HG03432 (cell line): ENCODE measurements around the gene MARCHF9.
A peak's percentile ranks its signal among the peaks of the same experiment; 100 is the strongest.

Experiments used
- ATAC-seq: cut with Tn5 transposase; IDR thresholded peaks from one replicate; pipeline ENCODE4 v1.9.1; 2021; ENCODE audit warnings: mild to moderate bottlenecking, moderate library complexity; ENCODE audit not compliant: unreplicated experiment

MARCHF9 gene

DNA sequence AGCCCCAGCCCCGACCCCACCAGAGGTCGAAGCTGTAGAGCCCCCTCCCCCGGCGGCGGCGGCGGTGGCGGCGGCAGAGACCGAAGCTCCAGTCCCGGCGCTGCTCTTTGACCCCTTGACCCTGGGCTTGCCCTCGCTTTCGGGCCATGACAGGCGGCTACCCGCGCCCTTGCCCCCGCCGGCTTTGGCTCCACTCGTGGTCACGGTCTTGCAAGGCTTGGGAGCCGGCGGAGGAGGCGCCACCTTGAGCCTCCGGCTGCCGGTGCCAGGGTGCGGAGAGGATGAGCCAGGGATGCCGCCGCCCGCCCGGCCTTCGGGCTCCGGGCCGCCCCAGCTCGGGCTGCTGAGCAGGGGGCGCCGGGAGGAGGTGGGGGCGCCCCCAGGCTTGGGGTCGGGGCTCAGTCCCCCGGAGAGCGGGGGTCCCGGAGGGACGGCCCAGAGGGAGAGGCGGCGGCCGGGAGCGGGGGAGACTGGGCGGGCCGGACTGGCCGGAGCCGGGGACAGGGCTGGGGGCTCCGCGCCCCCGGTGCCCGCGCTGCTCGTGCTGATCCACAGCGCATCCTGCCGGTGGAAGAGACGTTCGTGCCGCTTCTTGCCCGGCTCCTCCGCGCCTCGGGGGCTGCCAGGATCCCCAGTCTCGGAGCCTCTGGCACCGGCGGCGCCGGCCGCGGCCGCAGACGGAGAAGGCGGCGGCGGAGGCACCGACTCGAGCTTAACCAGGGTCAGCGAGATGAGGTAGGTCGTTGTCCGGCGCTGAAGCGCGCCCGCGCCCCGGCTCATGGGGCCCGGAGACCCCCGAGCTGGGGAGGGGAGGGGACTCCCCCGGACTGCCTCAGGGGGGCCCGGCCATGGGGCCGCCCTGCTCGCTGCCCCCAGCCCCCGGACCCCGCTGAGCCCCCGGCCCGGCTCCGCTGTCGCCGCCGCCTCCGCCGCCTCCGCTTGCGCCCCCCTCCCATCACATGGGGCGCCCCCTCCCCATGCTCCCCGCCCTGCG is 17.1 kb upstream of the MARCHF9 start:
- no peak for ATAC-seq

DNA sequence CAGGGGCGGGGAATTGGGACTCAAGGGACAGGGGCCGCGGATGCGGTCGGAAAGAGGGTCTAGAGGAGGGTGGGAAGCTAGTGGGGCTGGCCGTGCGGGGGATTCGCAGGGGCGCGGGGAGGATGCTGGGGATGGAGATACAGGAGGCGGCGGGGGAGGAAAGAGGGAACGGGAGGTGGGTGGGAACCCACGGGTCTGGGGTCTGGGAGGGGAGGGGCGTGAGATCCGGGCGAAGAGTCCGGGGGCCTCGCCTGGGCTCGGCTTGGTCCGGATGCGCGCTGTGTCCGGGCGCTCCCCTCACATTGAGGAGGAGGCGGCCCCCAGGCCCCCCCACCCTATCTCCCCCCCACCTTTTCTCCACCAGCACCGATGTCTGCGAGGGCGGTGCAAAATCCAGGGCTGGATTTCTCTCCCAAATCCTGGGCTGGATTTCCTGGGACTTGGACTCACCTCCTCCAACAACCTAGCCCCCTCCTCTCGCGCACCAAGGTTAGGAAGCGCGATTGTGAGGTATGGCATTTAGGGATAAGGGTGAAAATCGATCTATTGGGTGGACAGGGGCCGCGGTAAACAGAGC is 16.2 kb upstream of the MARCHF9 start, which contains the start of gene AGAP2:
Gene AGAP2, minus strand, starts transcription at position 82 of the 577 bp plus-strand sequence. CDS start 496 bp downstream, outside the sequence.
- no peak for ATAC-seq

DNA sequence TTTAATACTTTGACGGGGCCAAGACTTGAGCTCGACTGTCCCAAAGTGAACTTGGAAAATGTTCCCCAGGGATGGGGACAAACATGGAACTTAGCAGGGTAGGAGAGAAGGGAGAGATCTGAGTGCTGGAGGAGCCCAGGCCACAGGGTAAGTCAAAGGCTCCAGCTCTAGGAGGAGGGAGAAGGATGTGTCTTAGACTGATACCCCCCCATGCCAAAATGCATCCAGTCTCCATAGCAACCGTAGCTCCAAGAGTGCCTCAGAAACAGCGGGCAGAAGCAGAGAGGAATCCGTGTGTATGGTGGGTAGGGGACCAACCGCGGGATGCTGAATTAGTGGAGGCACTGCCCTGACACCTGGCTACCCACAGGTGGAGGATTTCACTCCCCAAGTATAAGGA is 15.5 kb upstream of the MARCHF9 start:
- ATAC-seq: no peak

DNA sequence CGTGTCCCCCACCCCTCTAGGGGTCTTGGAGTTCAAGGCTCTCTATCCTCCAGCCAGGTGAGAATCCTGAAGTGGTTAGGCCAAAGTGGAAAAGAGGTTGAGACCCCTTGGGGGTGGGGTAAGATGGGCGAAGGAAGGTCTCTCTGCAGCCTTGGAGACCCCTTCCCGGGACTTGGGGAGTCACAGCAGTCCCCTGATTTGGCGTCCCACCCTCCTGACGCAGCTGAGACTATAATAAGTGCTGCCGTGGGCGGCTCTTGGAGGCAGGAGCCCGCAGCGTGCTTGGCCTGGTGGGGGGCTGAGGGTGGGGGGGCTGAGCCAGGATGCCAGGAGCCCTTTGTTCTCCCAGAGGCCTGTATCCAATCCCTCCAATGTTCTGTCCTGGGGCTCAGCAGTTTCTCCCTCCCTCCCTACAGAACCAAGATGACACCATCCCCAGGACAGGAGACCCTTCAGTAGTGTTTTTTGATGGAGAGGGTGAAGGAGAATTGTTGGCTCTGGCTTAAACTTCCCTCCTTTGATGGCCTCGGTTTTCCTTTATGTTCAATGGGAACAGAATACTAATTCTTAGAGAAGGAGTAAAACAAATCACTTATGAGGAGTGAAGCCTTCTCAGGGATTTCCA is 14.9 kb upstream of the MARCHF9 start:
- ATAC-seq: no peak

DNA sequence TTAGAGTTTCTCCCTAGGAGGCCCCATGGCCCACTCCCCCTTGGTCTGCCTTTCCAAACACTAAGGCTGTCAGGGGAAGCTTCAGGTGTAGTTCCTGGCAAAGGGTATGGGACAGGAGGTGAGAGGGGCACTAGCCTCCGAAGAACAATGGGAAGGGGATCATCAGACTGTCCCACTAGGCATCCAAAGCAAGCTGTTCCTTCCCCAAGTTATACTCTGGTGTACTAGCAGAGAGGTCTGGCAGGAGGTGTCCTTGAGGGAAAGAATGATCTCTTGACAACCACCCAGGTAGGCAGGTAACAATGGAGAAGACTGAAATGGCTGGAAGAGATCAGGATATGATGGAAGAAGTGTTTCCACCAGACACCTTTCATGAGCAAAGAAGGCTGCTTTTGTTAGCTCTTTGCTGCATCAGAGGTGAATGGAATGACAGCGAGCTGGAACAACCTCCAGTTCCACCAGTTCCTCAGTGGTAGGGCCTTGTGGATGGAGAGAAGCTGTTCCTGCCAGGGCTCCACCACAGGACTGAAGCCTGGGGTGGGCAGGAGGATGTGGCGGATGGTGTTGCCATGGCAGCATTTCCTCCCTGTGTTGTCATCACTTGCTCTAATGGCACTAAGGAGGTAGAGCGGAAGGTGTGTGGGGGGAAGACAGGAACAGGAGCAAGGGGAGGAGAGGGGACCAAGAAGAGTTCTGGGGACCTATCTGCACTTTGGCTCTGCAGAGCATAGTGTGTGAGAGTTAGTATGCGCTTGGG is 14.1 kb upstream of the MARCHF9 start:
- peak; percentile 52 for ATAC-seq

DNA sequence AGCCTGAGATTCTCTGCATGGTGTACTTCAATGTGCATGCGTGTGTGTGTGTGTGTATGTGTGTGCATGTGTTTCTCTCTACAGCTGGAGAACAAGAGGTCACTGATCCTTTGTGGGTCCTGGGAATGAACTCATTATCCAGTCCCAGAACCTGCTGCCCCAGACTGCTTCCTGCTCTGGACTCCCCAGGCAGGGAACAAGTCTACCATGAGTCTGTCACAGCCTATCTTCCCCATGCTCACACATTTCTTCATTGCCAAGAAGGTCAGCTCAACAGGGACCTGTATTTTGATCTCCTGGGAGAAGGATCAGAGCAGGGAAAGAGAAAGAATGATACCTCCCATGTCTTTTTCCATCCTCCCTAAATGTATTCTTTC is 13.5 kb upstream of the MARCHF9 start:
- ATAC-seq: no peak

DNA sequence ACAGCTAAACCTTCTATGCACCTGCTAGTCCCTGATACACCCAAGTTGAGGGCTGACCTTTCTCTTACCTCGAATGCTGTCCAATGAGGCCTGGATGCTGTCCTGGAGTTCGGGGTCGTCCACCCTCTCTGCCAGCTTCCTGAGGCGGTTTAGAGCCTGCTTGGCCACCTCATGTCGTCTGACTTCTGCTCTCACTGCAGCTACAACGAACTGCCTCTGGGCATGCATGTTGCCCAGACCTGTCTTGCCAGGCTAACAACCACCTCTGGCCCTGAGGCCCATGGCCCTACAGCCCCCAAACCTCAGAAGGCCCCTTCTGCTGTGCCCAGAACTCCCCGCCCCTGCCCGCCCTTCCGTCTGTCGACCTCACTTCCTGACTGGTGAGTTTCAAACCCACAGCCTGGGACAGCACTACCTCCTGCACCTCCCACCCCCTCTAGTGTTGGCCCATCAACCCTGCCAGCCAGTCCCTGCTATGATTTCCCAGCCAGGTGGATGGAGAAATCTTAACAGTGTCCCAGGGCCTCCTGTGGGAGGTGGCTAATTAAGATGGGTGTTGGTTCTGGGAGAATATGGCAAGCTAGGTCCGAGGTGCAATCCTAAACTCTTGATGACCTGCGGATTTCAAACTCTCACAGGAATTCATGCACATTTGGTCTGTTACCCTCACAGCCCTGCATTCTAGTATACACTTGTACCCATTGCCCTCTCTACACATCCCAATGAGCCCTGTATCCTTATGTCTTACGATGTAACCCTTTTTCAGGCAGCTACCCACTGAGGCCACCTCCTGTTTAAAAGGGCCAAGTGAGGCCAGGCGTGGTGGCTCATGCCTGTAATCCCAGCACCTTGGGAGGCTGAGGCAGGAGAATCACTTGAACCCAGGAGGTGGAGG is 12.8 kb upstream of the MARCHF9 start:
- peak; percentile 60 for ATAC-seq

DNA sequence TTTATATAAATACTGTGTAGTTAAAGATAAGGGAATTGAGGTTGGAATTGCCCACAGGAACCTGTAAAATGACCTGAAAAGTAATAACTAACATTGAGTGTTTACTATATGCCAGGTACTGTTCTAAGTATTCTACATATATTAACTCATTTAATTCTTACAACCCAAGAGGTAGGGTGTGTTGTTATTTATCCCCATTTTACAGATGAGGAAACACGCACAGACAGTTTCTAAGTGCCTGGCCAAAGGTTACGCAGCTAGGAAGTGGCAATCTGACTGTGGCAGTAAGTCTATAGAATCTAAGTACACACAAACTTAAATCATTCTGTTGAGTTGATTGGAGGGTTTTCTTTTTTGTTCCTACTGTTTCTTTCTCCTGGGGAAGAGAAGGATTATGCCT is 11.1 kb upstream of the MARCHF9 start:
- no peak for ATAC-seq

DNA sequence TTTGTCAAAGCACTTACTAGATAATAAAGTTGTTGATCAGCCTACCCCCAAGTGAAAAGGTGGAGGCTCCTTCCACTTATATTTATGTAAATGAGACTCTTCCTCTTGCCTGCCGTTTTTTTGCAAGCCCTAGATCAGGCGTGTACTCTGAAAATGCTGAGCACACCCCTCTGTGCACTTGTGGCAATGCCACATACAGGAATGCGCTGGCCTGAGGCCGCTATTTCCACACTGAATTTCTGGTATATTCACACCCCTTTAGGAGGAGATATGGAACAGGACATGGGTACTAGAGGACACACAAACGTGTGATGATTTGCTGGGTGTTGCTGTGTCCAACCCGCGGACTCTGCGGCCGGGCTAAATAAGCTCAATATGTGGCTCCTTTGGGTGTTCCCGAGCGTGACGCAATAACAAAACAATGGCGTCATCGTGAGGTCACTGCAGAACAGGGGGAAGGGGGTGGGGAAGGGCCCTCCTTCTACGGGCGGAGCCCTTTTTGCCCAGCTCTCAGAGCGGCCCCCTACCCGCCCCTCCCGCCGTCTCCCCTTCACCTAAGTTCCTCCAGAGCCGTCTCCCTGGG is 10.6 kb upstream of the MARCHF9 start:
- ATAC-seq: peak; percentile 44

DNA sequence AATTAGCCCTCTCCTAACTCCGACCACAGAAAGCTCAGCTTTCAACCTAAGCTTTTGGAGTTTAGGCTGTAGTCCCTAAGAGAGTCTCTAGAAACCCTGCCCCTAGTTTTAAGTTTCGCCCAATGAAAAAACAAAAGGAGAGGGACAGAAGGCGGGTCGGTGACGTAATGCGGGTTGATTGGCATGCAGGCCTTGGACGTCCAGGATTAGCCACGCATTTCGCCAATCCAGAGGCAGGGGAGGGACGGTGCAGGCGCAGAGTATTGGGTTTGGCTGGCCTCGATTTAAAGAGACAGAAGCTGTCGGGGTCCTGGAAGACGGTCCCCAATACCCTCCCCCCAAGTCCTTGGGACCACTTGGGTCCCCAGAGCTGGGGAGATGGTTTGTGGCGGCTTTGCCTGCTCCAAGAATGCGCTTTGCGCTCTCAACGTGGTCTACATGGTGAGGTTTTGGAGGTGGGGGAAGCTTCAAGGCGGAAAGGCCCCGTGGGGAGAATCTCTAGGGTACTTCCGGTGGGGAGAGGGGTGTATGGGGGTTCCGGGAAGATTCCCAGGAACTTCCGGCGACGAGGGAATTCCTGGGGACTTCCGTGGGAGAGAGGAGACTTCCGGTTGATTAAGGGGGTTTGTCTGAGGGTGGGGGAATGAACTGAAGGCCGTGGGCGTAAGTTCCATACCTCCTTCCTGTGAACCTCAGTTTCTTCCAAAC is 10.0 kb upstream of the MARCHF9 start, which contains the start of gene TSPAN31:
Gene TSPAN31, plus strand, starts transcription at position 263 of the 708 bp plus-strand sequence. Its CDS starts 116 bp downstream, at position 379.
- ATAC-seq: peak; percentile 83

DNA sequence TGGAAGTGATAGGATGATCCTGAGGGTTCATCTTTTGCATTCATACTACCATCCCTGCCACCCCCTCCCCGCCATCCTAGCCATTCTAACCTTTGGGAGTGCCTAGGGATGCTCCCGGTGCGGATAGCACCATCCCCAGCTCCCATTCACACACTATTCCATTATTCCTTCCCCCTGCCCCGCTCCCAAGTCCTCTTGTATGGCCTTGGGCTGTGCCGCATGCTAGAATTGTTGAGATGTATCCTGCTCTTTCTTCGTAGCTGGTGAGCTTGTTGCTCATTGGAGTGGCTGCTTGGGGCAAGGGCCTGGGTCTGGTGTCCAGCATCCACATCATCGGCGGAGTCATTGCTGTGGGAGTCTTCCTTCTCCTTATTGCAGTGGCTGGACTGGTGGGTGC is 9.4 kb upstream of the MARCHF9 start:
- ATAC-seq: no peak

DNA sequence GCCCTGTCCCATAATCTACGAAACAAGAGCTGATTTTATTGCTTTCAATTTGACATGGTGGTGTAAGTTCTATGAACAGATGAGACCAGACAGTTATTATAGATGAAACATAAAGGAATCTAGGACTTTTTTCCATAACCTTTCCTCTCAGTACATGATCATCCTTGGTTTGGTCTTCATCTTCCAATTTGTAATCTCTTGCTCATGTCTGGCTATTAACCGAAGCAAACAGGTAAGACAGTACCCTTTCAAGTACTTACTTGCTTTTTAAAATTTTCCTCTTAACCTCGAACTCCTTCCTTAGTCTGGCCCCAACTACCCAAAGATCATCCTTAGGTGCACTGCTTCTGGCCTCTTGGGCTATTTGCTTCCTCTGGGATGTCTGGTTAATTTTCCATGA is 8.9 kb upstream of the MARCHF9 start:
- no peak for ATAC-seq

DNA sequence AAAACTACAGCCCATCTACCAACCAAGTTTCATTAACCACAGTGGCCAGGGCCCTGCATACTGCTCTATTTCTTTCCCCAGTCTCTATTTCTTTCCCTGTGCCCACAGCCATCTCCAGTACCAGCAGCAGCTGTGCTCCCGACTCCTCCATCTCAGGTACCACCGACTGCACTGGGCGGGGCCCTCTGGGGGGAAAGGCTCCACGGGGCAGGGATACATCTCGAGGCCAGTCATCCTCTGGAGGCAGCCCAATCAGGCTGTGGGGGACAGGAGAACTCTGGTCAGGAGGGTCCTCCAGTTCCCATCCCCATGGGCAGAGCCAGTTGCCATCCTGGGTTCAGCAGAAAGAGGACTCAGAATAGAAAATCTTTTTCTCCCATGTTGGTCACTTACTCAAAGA is 5.8 kb upstream of the MARCHF9 start:
- no peak for ATAC-seq

DNA sequence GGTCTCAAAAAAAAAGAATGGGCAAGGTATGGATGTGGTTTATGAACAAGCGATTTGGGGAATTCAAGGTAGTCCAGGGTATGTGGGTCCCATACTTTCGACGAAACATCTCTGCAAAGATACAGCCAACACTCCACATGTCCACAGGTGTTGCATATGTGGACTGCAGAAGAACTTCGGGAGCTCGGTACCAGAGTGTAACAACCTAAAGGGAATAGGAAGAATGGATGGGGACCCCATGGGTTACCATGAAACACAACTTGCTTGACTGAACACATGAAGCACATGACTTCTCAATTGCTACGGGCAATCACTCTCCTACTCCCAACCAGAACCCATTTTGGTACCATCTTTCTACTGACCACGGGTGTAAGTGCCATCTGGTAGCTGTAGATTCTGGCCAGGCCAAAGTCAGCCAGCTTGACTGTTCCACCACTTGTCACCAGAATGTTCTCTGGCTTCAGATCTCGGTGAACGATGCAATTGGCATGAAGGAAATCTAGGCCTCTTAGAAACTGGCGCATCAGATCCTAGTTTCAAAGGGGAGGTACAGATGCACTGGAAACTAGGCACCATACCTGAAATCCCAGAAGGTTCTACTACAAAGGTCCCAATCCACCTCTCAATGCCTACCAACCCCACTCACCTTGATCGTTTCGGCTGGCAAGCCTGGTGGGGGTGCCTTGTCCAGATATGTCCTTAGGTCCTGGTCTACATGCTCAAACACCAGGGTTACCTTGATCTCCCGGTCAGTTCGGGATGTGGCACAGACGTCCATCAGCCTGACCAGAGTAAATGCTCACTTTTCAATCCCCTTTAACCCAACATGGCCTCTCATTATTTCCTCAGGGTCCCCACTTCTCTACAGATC is 4.1 kb upstream of the MARCHF9 start:
- ATAC-seq: no peak

DNA sequence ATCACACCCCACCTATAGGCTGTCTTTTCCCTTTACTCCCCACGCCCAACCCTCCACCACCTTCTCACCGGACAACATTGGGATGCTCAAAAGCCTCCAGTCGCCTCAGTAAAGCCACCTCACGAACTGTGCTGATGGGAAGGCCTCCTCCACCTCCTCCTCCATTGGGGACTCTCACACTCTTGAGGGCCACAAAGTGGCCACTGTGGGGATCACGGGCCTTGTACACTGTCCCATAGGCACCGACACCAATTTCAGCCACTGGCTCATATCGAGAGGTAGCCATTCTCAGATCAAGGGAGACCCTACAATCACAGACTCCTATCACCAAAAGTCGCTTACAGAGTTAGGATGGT is 3.5 kb upstream of the MARCHF9 start:
- ATAC-seq: no peak

DNA sequence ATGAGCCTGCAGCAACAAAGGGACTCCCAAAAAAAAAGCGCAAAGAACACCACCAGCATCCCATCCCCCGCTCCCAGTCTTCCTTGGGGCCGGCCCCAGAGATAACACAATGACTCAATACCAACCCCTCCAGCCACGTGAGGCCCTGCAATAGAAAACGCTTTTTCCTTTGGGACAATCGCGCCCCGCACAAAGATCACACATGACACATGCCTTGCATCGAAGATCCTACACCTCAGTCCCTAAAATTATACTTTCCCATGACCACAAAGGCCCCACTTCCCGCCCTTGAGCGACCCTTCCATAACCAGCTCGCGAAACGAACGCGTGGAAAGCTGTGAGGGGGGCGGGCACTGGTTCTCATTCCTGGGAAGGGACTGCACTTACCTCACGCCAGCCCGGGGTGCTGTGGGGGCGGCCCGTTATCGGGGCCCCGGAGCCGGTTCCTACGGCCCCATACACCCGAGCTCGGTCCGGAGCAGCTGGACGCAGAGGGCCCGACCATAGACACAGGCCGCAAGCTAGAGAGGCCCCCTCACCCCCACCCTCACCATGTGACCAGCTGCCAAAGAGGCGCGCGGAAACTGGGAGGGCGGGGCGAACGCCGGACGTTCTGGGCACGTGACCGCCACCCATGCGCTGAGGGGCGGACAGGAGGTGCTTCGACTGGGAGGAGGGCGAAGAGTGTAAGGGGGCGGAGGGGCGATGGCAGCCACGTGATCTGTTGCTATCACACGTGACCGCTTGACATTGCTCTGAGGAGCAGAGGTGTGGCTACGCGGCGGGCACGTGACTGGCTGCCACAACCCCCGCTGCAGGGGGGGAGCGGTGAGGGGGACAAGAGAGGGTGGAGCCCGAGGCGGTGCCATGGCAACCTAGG is 2.9 kb upstream of the MARCHF9 start, which contains the start of gene CDK4:
Gene CDK4, minus strand, starts transcription at position 523 of the 880 bp plus-strand sequence. CDS start 593 bp downstream, outside the sequence.
- ATAC-seq: peak; percentile 75

DNA sequence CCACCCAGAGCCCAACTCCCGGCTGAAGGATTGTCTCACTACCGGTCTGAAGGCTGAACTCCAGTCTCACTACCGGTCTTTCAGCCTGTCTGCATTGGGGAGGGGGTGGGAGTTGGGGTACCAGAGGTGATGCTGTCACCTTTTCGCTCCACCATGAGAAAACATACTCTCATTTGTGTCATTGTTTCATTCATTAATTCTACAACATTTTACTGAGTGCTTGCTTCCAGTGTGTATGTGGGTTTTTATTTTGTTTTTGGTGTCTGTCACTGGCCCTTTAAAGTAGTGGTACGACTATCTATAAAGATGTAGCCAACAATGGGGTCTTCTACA is 2.3 kb upstream of the MARCHF9 start:
- ATAC-seq: no peak
